Naive thymus-derived CD8-positive, alpha-beta T cell (primary cell): Measurements from ENCODE around the gene KIRREL3. TPM values are rescaled to one million over a fixed set of nuclear protein-coding genes. Genes with fewer than 3 reads are reported as not detected.

Experiments used
- ATAC-seq, 2 donors: fragments of 150-1000 bp; cut with Tn5 transposase in 1 of 2; sonication (Bioruptor Pico), chemical (Tn5 transposase) in 1 of 2; 1 replicate in 1 of 2; 2 replicates in 1 of 2; pipeline ENCODE4 v1.10.0; 2021; ENCODE audit warnings: mild to moderate bottlenecking in 2 of 2, moderate library complexity in 2 of 2
- POLR2A ChIA-PET: fragments of 350-600 bp; sonication (Branson Sonifier 250); formaldehyde crosslinking; loops from one replicate; lab custom pipeline; 2021; ENCODE audit warnings: antibody characterized with exemption; lab: Charles Lee
- DNase-seq, 10 donors: peaks; one replicate each; pipeline versions ENCODE4 v3.0.0 to v3.0.0-alpha.2; 2020 to 2022
- H3K27ac Mint-ChIP-seq, 10 donors: one replicate each; pipeline ENCODE4 v1.8.0; 2020 to 2022; ENCODE audit warnings: mild to moderate bottlenecking in 10 of 10, mixed read lengths in 10 of 10, moderate library complexity in 4 of 10, inconsistent platforms in 1 of 10
- H3K27me3 Mint-ChIP-seq, 5 donors: one replicate each; pipeline ENCODE4 v1.8.0; 2021 to 2022; ENCODE audit warnings: mixed read lengths in 5 of 5
- H3K36me3 Mint-ChIP-seq, 3 donors: one replicate each; pipeline ENCODE4 v1.8.0; 2020 to 2022; ENCODE audit warnings: mixed read lengths in 3 of 3, mild to moderate bottlenecking in 2 of 3, inconsistent platforms in 1 of 3
- H3K4me1 Mint-ChIP-seq, 4 donors: one replicate each; pipeline ENCODE4 v1.8.0; 2021 to 2022; ENCODE audit warnings: mixed read lengths in 4 of 4
- H3K4me3 Mint-ChIP-seq, 10 donors: one replicate each; pipeline ENCODE4 v1.8.0; 2020 to 2022; ENCODE audit warnings: mild to moderate bottlenecking in 10 of 10, mixed read lengths in 10 of 10, moderate library complexity in 6 of 10, inconsistent platforms in 1 of 10
- H3K9me3 Mint-ChIP-seq, 9 donors: one replicate each; pipeline ENCODE4 v1.8.0; 2020 to 2022; ENCODE audit warnings: mixed read lengths in 9 of 9, mild to moderate bottlenecking in 3 of 9, inconsistent platforms in 1 of 9, moderate library complexity in 1 of 9
- polyA plus RNA-seq, 3 donors: library from polyadenylated mRNA; unstranded; fragments of 300-500 nt; fragmentation: Illumina TruSeq; gene quantifications; one replicate each; pipeline ENCODE4 v1.2.3, GENCODE V29; 2021
- total RNA-seq, 8 experiments: library from RNA in 2 of 8; stranded (reverse) in 2 of 8; gene quantifications; one replicate each; pipeline ENCODE4 v1.2.3 and lab custom pipeline; 2021 to 2026

KIRREL3 gene
- total and polyA plus RNA-seq, 5 experiments from 2014 or later, result not detected

- POLR2A ChIA-PET, result no interaction called here
- Mint-ChIP-seq H3K4me3 (no peak overlapping the region), H3K27me3 (peaks cover 1 to 35% (median 5%) of the 10 kb centered on the region in 5 donors), H3K27ac (no peak overlapping the region), H3K4me1 (no peaks in the 10 kb centered on the region), H3K9me3 (peaks cover 0 to 1% (median 0%) of the 10 kb centered on the region in 9 donors), H3K36me3 (no peaks in the 10 kb centered on the region)
- ATAC-seq (no peak), DNase-seq (no peak)
Measured at GRCh38 chr11:126821827-126822226, 178.7 kb downstream of the KIRREL3 start.

GRCh38 chr11:126819194-126819593 is 181.4 kb downstream of the KIRREL3 start:
- Mint-ChIP-seq H3K4me1 (no peaks in the 10 kb centered on the region), H3K27ac (no peak overlapping the region), H3K36me3 (no peaks in the 10 kb centered on the region), H3K9me3 (peaks cover 0 to 5% (median 0%) of the 10 kb centered on the region in 9 donors), H3K27me3 (peaks cover 2 to 36% (median 3%) of the 10 kb centered on the region in 5 donors), H3K4me3 (no peak overlapping the region)
- POLR2A ChIA-PET, result no interaction called here
- DNase-seq, result no peak
- ATAC-seq, result no peak

- ATAC-seq, result no peak
Measured at GRCh38 chr11:126817523-126818450, 182.8 kb downstream of the KIRREL3 start.

GRCh38 chr11:126817096-126817495 is 183.5 kb downstream of the KIRREL3 start:
- H3K27ac Mint-ChIP-seq, result no peak overlapping the region
- no peaks in the 10 kb centered on the region for H3K36me3 Mint-ChIP-seq
- H3K4me3 Mint-ChIP-seq, result no peak overlapping the region
- H3K27me3 Mint-ChIP-seq, result peaks cover 2 to 37% (median 2%) of the 10 kb centered on the region in 5 donors
- H3K9me3 Mint-ChIP-seq, result peaks cover 0 to 5% (median 0%) of the 10 kb centered on the region in 9 donors
- ATAC-seq (no peak), DNase-seq (no peak)
- no peaks in the 10 kb centered on the region for H3K4me1 Mint-ChIP-seq
- POLR2A ChIA-PET, result no interaction called here

More at GRCh38 chr11:126817523-126818450, 182.8 kb downstream of the KIRREL3 start:
- H3K27me3 Mint-ChIP-seq, result peaks cover 2 to 33% (median 2%) of the 10 kb centered on the region in 5 donors
- H3K4me3 Mint-ChIP-seq, result no peak overlapping the region
- no peaks in the 10 kb centered on the region for H3K4me1 Mint-ChIP-seq
- POLR2A ChIA-PET, result no interaction called here
- H3K9me3 Mint-ChIP-seq, result peaks cover 0 to 5% (median 0%) of the 10 kb centered on the region in 9 donors
- H3K36me3 Mint-ChIP-seq, result no peaks in the 10 kb centered on the region
- no peak overlapping the region for H3K27ac Mint-ChIP-seq
- no peak for DNase-seq

GRCh38 chr11:126816645-126817044 is 183.9 kb downstream of the KIRREL3 start:
- ATAC-seq (no peak), DNase-seq (no peak)
- POLR2A ChIA-PET, result no interaction called here
- Mint-ChIP-seq H3K4me3 (no peak overlapping the region), H3K27me3 (peaks cover 2 to 39% (median 2%) of the 10 kb centered on the region in 5 donors), H3K9me3 (peaks cover 0 to 5% (median 0%) of the 10 kb centered on the region in 9 donors), H3K4me1 (no peaks in the 10 kb centered on the region), H3K36me3 (no peaks in the 10 kb centered on the region), H3K27ac (no peak overlapping the region)

GRCh38 chr11:126815111-126815510 is 185.5 kb downstream of the KIRREL3 start:
- H3K9me3 Mint-ChIP-seq, result peaks cover 0 to 3% (median 0%) of the 10 kb centered on the region in 9 donors
- peaks cover 2 to 48% (median 2%) of the 10 kb centered on the region in 5 donors for H3K27me3 Mint-ChIP-seq
- H3K36me3 Mint-ChIP-seq, result no peaks in the 10 kb centered on the region
- no peak overlapping the region for H3K27ac Mint-ChIP-seq
- no peaks in the 10 kb centered on the region for H3K4me1 Mint-ChIP-seq
- POLR2A ChIA-PET, result no interaction called here
- ATAC-seq (no peak), DNase-seq (no peak)
- H3K4me3 Mint-ChIP-seq, result no peak overlapping the region

GRCh38 chr11:126810776-126811175 is 189.8 kb downstream of the KIRREL3 start:
- H3K4me1 Mint-ChIP-seq, result no peaks in the 10 kb centered on the region
- ATAC-seq (no peak), DNase-seq (no peak)
- no peak overlapping the region for H3K4me3 Mint-ChIP-seq
- POLR2A ChIA-PET, result no interaction called here
- H3K9me3 Mint-ChIP-seq, result peaks cover 0 to 5% (median 0%) of the 10 kb centered on the region in 9 donors
- H3K27ac Mint-ChIP-seq, result no peak overlapping the region
- H3K36me3 Mint-ChIP-seq, result no peaks in the 10 kb centered on the region
- H3K27me3 Mint-ChIP-seq, result peaks cover 2 to 30% (median 4%) of the 10 kb centered on the region in 5 donors

GRCh38 chr11:126809514-126810289 is 190.9 kb downstream of the KIRREL3 start:
- POLR2A ChIA-PET, result no interaction called here
- DNase-seq (no peak), ATAC-seq (no peak)
- Mint-ChIP-seq H3K27ac (no peak overlapping the region), H3K4me3 (no peak overlapping the region), H3K4me1 (no peaks in the 10 kb centered on the region), H3K27me3 (peaks cover 2 to 30% (median 4%) of the 10 kb centered on the region in 5 donors), H3K9me3 (peaks cover 0 to 5% (median 0%) of the 10 kb centered on the region in 9 donors), H3K36me3 (no peaks in the 10 kb centered on the region)

- H3K4me1 Mint-ChIP-seq, result no peaks in the 10 kb centered on the region
- H3K4me3 Mint-ChIP-seq, result no peak overlapping the region
- ATAC-seq, result no peak
- H3K9me3 Mint-ChIP-seq, result peaks cover 0 to 2% (median 0%) of the 10 kb centered on the region in 9 donors
- DNase-seq, result no peak
- no peaks in the 10 kb centered on the region for H3K36me3 Mint-ChIP-seq
- no peak overlapping the region for H3K27ac Mint-ChIP-seq
- POLR2A ChIA-PET, result no interaction called here
- peaks cover 0 to 33% (median 4%) of the 10 kb centered on the region in 5 donors for H3K27me3 Mint-ChIP-seq
Measured at GRCh38 chr11:126808836-126809235, 191.7 kb downstream of the KIRREL3 start.

GRCh38 chr11:126808296-126808695 is 192.3 kb downstream of the KIRREL3 start:
- POLR2A ChIA-PET, result no interaction called here
- Mint-ChIP-seq H3K4me1 (no peaks in the 10 kb centered on the region), H3K36me3 (no peaks in the 10 kb centered on the region), H3K9me3 (peaks cover 0 to 2% (median 0%) of the 10 kb centered on the region in 9 donors), H3K27me3 (peaks cover 0 to 37% (median 4%) of the 10 kb centered on the region in 5 donors), H3K4me3 (no peak overlapping the region), H3K27ac (no peak overlapping the region)
- DNase-seq, result no peak
- no peak for ATAC-seq

GRCh38 chr11:126805870-126806269 is 194.7 kb downstream of the KIRREL3 start:
- Mint-ChIP-seq H3K9me3 (peaks cover 0 to 2% (median 0%) of the 10 kb centered on the region in 9 donors), H3K36me3 (no peaks in the 10 kb centered on the region), H3K4me3 (no peak overlapping the region), H3K27ac (no peak overlapping the region), H3K27me3 (peaks cover 0 to 41% (median 13%) of the 10 kb centered on the region in 5 donors), H3K4me1 (no peaks in the 10 kb centered on the region)
- DNase-seq (no peak), ATAC-seq (no peak)
- POLR2A ChIA-PET, result no interaction called here

GRCh38 chr11:126804363-126804762 is 196.2 kb downstream of the KIRREL3 start:
- POLR2A ChIA-PET, result no interaction called here
- no peak overlapping the region for H3K27ac Mint-ChIP-seq
- H3K27me3 Mint-ChIP-seq, result peaks cover 0 to 31% (median 13%) of the 10 kb centered on the region in 5 donors
- H3K4me3 Mint-ChIP-seq, result no peak overlapping the region
- ATAC-seq (no peak), DNase-seq (no peak)
- no peaks in the 10 kb centered on the region for H3K4me1 Mint-ChIP-seq
- H3K9me3 Mint-ChIP-seq, result peaks cover 0 to 3% (median 0%) of the 10 kb centered on the region in 9 donors
- no peaks in the 10 kb centered on the region for H3K36me3 Mint-ChIP-seq

- peaks cover 0 to 31% (median 9%) of the 10 kb centered on the region in 5 donors for H3K27me3 Mint-ChIP-seq
- ATAC-seq, result no peak
- no peak overlapping the region for H3K4me3 Mint-ChIP-seq
- no peak for DNase-seq
- H3K4me1 Mint-ChIP-seq, result no peaks in the 10 kb centered on the region
- peaks cover 0 to 12% (median 0%) of the 10 kb centered on the region in 9 donors for H3K9me3 Mint-ChIP-seq
- no peaks in the 10 kb centered on the region for H3K36me3 Mint-ChIP-seq
- no peak overlapping the region for H3K27ac Mint-ChIP-seq
- POLR2A ChIA-PET, result no interaction called here
Measured at GRCh38 chr11:126800009-126800408, 200.6 kb downstream of the KIRREL3 start.
